K562 (cell line): ENCODE data around the gene MRPL19. TPM values are rescaled to one million over a fixed set of nuclear protein-coding genes. Genes with fewer than 3 reads are reported as not detected.
A peak's percentile ranks its signal among the peaks of the same experiment; 100 is the strongest.

Experiments used
- ATAC-seq: fragments of 200-7000 bp; cut with Tn5 transposase; 3 replicates; pipeline ENCODE4 v1.9.1; 2020; ENCODE audit warnings: moderate library complexity
- BruUV-seq: library from RNA; stranded (reverse); fragments of 400-500 nt; replicated peaks from 2 replicates; lab custom pipeline; 2021; lab: Mats Ljungman, UMichigan
- CTCF ChIA-PET: fragments of 300-600 bp; formaldehyde crosslinking; extraction: SDS; loops from one replicate; lab custom pipeline; 2021; ENCODE audit warnings: low intra/inter-chr PET ratio; lab: Yijun Ruan, JAX
- POLR2A ChIA-PET: fragments of 300-600, 350-650 bp; sonication (Branson Sonifier 250); formaldehyde crosslinking; extraction: SDS; loops from one replicate; lab custom pipeline; 2021; ENCODE audit warnings: antibody characterized with exemption, inconsistent platforms; lab: Yijun Ruan, JAX
- DNase-seq, 4 experiments: peaks; one replicate each; pipeline versions ENCODE4 v3.0.0 to v3.0.0-alpha.2; 2011 to 2018; ENCODE audit warnings: low spot score in 3 of 4, mixed read lengths in 3 of 4; ENCODE audit errors: extremely low read depth in 1 of 4
- FAIRE-seq: peaks from 2 replicates; lab custom pipeline; 2011; peaks lifted over from hg19 to GRCh38; lab: Jason Lieb, UNC
- H2AFZ ChIP-seq: 2 replicates; pipeline ENCODE4 v1.6.0; 2011; ENCODE audit warnings: low read depth, low read length, control low read depth, inconsistent platforms
- H3K27ac ChIP-seq: fragments of 200-600 bp; 3 replicates; pipeline ENCODE4 v1.8.0; 2011; ENCODE audit warnings: low read depth, mild to moderate bottlenecking, control low read depth, inconsistent platforms, low read length, moderate library complexity, mixed read lengths; ENCODE audit errors: extremely low read depth
- H3K27me3 ChIP-seq, 2 experiments: fragments of 300-600 bp in 1 of 2; 2 replicates in 1 of 2; 3 replicates in 1 of 2; pipeline versions ENCODE4 v1.6.0 to v1.8.0; 2011; ENCODE audit warnings: inconsistent platforms in 2 of 2, low read length in 2 of 2, mild to moderate bottlenecking in 1 of 2, mixed read lengths in 1 of 2, moderate library complexity in 1 of 2; ENCODE audit not compliant: control insufficient read depth in 2 of 2, insufficient read depth in 2 of 2
- H3K36me3 ChIP-seq: fragments of 300-600 bp; 3 replicates; pipeline ENCODE4 v1.8.0; 2011; ENCODE audit warnings: mild to moderate bottlenecking, low read length, inconsistent platforms; ENCODE audit not compliant: control insufficient read depth, insufficient read depth
- H3K4me1 ChIP-seq, 2 experiments: fragments of 200-600 bp in 1 of 2; replicated peaks in 1 of 2; 2 replicates in 1 of 2; 3 replicates in 1 of 2; pipeline versions ENCODE4 v1.5.1 to v1.8.0; 2011; ENCODE audit warnings: inconsistent platforms in 2 of 2, low read length in 2 of 2, mild to moderate bottlenecking in 1 of 2, mixed read lengths in 1 of 2, moderate library complexity in 1 of 2; ENCODE audit not compliant: control insufficient read depth in 2 of 2, insufficient read depth in 2 of 2
- H3K4me2 ChIP-seq: 2 replicates; pipeline ENCODE4 v1.6.1; 2011; ENCODE audit warnings: low read length, control low read depth, inconsistent platforms, mixed read lengths; ENCODE audit not compliant: insufficient read depth
- H3K4me3 ChIP-seq: fragments of 200-600 bp; sonication (generic), shearing (Covaris generic); 2 replicates; pipeline ENCODE4 v1.5.1; 2016; ENCODE audit warnings: control low read depth, inconsistent platforms
- H3K79me2 ChIP-seq: fragments of 200-600 bp; 3 replicates; pipeline ENCODE4 v1.8.0; 2011; ENCODE audit warnings: low read length, inconsistent platforms; ENCODE audit not compliant: control insufficient read depth, insufficient read depth
- H3K9ac ChIP-seq, 2 experiments: 2 replicates each; pipeline versions ENCODE4 v1.6.0 to v1.6.1; 2011; ENCODE audit warnings: low read depth in 2 of 2, low read length in 2 of 2, control low read depth in 1 of 2, inconsistent platforms in 1 of 2, mild to moderate bottlenecking in 1 of 2, mixed read lengths in 1 of 2; ENCODE audit not compliant: insufficient read depth in 1 of 2
- H3K9me1 ChIP-seq: one replicate; pipeline ENCODE4 v1.6.0; 2011; ENCODE audit warnings: inconsistent platforms, mild to moderate bottlenecking, low read length, moderate library complexity; ENCODE audit not compliant: control insufficient read depth, insufficient read depth
- H3K9me3 ChIP-seq: replicated peaks from 2 replicates; pipeline ENCODE4 v1.5.1; 2011; ENCODE audit warnings: low read depth, low read length, inconsistent platforms; ENCODE audit not compliant: control insufficient read depth, insufficient read depth
- H4K20me1 ChIP-seq: replicated peaks from 2 replicates; pipeline ENCODE4 v1.6.1; 2011; ENCODE audit warnings: low read length, inconsistent platforms, mixed read lengths; ENCODE audit not compliant: control insufficient read depth, insufficient read depth
- BCL6 ChIP-seq: fragments of 250-450 bp; sonication (Bioruptor Pico); IDR thresholded peaks from 2 replicates; pipeline ENCODE4 v1.4.0; 2020
- BRD9 ChIP-seq: fragments of 450-650 bp; IDR thresholded peaks from 2 replicates; pipeline ENCODE4 v1.6.1; 2018; ENCODE audit warnings: low read depth; ENCODE audit not compliant: partially characterized antibody
- CTCF ChIP-seq, 3 experiments: IDR thresholded peaks in 2 of 3; conservative IDR thresholded peaks in 1 of 3; 2 replicates each; pipeline ENCODE4 v1.5.1; 2011 to 2012; ENCODE audit warnings: low read length in 3 of 3, mild to moderate bottlenecking in 3 of 3, control low read depth in 2 of 3, improper control_type of control experiment in 1 of 3, inconsistent platforms in 1 of 3, low read depth in 1 of 3, mixed read lengths in 1 of 3, moderate library complexity in 1 of 3; ENCODE audit not compliant: insufficient read depth in 2 of 3
- CTCFL ChIP-seq: IDR thresholded peaks from 2 replicates; pipeline ENCODE4 v1.6.1; 2011; ENCODE audit warnings: borderline replicate concordance, low read depth, mild to moderate bottlenecking, moderate library complexity, low read length; ENCODE audit not compliant: insufficient read depth, poor library complexity, severe bottlenecking
- E2F6 ChIP-seq, 2 experiments: IDR thresholded peaks; 2 replicates each; pipeline ENCODE4 v1.6.1; 2011; ENCODE audit warnings: borderline replicate concordance in 1 of 2, control low read depth in 1 of 2, low read depth in 1 of 2, low read length in 1 of 2, mild to moderate bottlenecking in 1 of 2, mixed read lengths in 1 of 2, moderate library complexity in 1 of 2; ENCODE audit not compliant: insufficient read depth in 1 of 2, insufficient read length in 1 of 2, poor library complexity in 1 of 2, severe bottlenecking in 1 of 2; ENCODE audit errors: extremely low read depth in 1 of 2
- MYC ChIP-seq, 2 experiments: fragments of 250-450 bp in 1 of 2; sonication (Bioruptor Pico) in 1 of 2; IDR thresholded peaks; 2 replicates each; pipeline versions ENCODE4 v1.5.1 to v1.6.1; 2012 to 2021; ENCODE audit warnings: low read depth in 2 of 2, borderline replicate concordance in 1 of 2, improper control_type of control experiment in 1 of 2, low read length in 1 of 2, mild to moderate bottlenecking in 1 of 2, moderate library complexity in 1 of 2
- WGBS: fragments of 100-300 bp; shearing (Covaris generic); methylation state at CpG from one replicate; pipeline ENCODE4 v1.1.6; 2016; ENCODE audit warnings: low coverage, mixed read lengths; ENCODE audit not compliant: insufficient coverage; ENCODE audit errors: missing lambda C conversion rate; 5-methylcytosine and 5-hydroxymethylcytosine counted together
- in situ Hi-C: fragments of 300-500 bp; cut with MboI; formaldehyde crosslinking; loops from 4 replicates; pipeline ENCODE4 v1.15.0; 2018; ENCODE audit warnings: inconsistent platforms, mixed read lengths
- intact Hi-C: fragments of 100-400 bp; cut with micrococcal nuclease; formaldehyde crosslinking; loops from 2 replicates; pipeline ENCODE4 v1.14.2; 2022
- polyA plus RNA-seq, 8 experiments: library from polyadenylated mRNA; depleted of rRNA in 4 of 8; stranded (reverse) in 5 of 8; unstranded in 3 of 8; fragments of >200 nt; fragmentation: Nextera tagmentation in 2 of 8; fragmentation: Illumina TruSeq in 1 of 8; extraction: Ambion mirVana in 2 of 8; extraction: Trizol in 1 of 8; gene quantifications; 2 replicates each; pipeline versions ENCODE4 v1.2.1 to v1.2.3, GENCODE V29; 2011 to 2014; ENCODE audit warnings: inconsistent platforms in 1 of 8, missing spikeins in 1 of 8
- total RNA-seq, 7 experiments: library from RNA; depleted of rRNA in 6 of 7; stranded (reverse); fragments of >200 nt in 6 of 7; fragmentation: Illumina TruSeq in 2 of 7; extraction: Trizol in 2 of 7; gene quantifications; 2 replicates each; pipeline versions ENCODE4 v1.2.1 to v1.2.3, GENCODE V29; 2011 to 2021; ENCODE audit warnings: low replicate concordance in 1 of 7

The MRPL19 gene
- total and polyA plus RNA-seq, 9 of the 15 experiments (the other 6 are each of a cell fraction or from before 2014, with no cell fraction given): 9.7 to 65.9 (median 56.1) TPM

- POLR2A ChIA-PET: no interaction called here
- FAIRE-seq (no peak), DNase-seq (peak; percentile 20 to 34 (median 28)), ATAC-seq (peak; percentile 88)
- Histone ChIP-seq H3K36me3 (no peaks in the 10 kb centered on the region), H3K79me2 (no peaks in the 10 kb centered on the region), H3K9me3 (no peaks in the 10 kb centered on the region; the same call in 1 of the 2 replicates), H3K4me1 (peaks cover 0 to 6% of the 10 kb centered on the region in 2 experiments; a peak in 1 of 5 replicates), H3K4me2 (no peak overlapping the region), H3K27ac (no peak overlapping the region), H3K9me1 (no peaks in the 10 kb centered on the region), H3K9ac (no peak overlapping the region), H2AFZ (peak overlapping the region; percentile 56), H3K4me3 (no peak overlapping the region), H3K27me3 (no peaks in the 10 kb centered on the region), H4K20me1 (no peaks in the 10 kb centered on the region)
- peak in 2 of 3 experiments; percentile 14 to 22; a peak in 2 of 6 replicates for TF ChIP-seq CTCF (IDR thresholded peaks at IDR 0.05 in 2 of 3, conservative IDR thresholded peaks at IDR 0.05 in 1 of 3; ENCODE audit: insufficient read depth in 2 of 3, low read depth in 1 of 3, low read length in 3 of 3)
- TF ChIP-seq MYC (IDR thresholded peaks at IDR 0.05; ENCODE audit: low read depth, low read length): no peak
- no peak for TF ChIP-seq MYC (CRISPR knock-in tag; IDR thresholded peaks at IDR 0.05; ENCODE audit: borderline replicate concordance, low read depth)
- peak; percentile 82 for TF ChIP-seq CTCFL
- no peak for TF ChIP-seq BCL6 (CRISPR knock-in tag)
- TF ChIP-seq BRD9: no peak
- TF ChIP-seq E2F6 (IDR thresholded peaks at IDR 0.05; ENCODE audit: borderline replicate concordance in 1 of 2, extremely low read depth in 1 of 2, insufficient read depth in 1 of 2, insufficient read length in 1 of 2, low read depth in 1 of 2, low read length in 1 of 2, poor library complexity in 1 of 2, severe bottlenecking in 1 of 2): peak in 1 of 2 experiments; percentile 24
- intact Hi-C loops: no loop called here
- in situ Hi-C loops: no loop called here
- WGBS: 31% methylated on average over 17 of the region's 20 CpGs
- CTCF ChIA-PET: no interaction called here
- BruUV-seq: no TSS peak
These were observed 48.6 kb upstream of the MRPL19 start for GRCh38 chr2:75597949-75598348.
